Measurements from ENCODE around the gene SLC6A18. TPM values are rescaled to one million over a fixed set of nuclear protein-coding genes. Genes with fewer than 3 reads are reported as not detected.

SLC6A18 gene
- total and polyA plus RNA-seq, 10 of the 15 experiments (the other 5 are each of a cell fraction or from before 2014, with no cell fraction given), result not detected

DNA sequence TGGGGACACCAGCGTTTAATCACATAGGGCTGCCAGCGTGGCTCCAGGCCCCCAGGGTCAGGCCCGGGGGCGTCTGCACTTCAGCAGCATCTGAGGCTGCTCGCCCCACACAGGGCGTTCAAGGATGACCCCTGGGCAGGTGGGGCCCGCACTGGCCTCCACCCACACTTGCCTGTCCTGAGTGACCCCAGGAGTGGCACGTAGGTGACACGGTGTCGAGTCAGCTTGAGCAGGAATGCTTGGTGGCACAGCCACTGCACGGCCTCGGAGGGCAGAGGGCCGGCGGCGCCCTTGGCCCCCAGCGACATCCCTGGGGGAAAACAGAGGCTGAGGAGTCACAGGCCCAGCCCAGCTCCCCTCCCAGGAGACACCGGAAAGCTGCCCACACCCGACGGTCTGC, 29.0 kb downstream of the SLC6A18 start (continued):
- TF ChIP-seq NRF1 (conservative IDR thresholded peaks at IDR 0.05; ENCODE audit: low read depth, low read length), result no peak
- no peak for TF ChIP-seq JUND (IDR thresholded peaks at IDR 0.05; ENCODE audit: low read depth, low read length)

DNA sequence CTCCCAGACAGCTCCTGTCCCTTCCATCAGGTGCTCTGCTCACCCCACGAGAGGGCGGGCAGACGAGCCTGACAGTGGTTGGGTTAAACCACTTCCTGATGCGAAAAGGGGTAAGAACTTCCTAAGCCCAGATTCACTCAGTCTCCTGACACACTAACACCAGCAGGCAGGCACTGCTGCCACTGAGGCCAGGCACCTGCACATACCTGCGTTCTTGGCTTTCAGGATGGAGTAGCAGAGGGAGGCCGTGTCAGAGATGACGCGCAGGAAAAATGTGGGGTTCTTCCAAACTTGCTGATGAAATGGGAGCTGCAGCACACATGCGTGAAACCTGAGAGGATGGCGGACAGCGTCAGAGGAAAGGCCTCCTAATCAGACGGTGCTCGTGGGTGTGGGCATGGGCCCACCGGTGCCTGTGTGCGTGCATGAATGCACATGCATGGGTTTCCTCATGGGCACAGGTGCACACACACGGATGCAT, 29.9 kb downstream of the SLC6A18 start:
- POLR2A ChIA-PET, result no interaction called here
- no peak overlapping the region for H3K4me3 ChIP-seq
- 44% methylated on average over 16 of the region's 16 CpGs for WGBS (ENCODE audit: insufficient coverage, insufficient replicate concordance, low lambda C conversion rate, missing lambda C conversion rate)

DNA sequence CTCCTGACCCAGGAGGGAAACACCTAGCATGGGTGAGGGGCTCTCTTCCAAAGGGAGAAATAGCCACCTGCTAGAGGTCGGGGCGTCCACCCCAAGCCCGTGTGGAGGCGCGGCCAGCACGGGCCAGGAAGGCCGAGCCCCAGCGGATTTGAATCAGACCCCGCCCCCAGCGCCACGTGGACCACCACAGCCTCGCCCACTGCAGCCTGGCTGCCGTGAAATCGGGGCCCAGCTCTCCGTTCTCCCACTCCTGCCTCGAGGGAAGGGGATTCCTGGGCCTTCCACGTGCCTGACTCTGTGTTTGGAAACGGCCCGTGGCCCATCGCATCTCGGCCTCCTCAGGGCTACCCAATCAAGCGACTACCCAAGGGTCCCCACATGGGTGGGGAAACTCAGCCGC, 31.6 kb downstream of the SLC6A18 start:
- H3K9me3 ChIP-seq (replicated peaks; ENCODE audit: control insufficient read depth, insufficient read depth, low read length), result no peaks in the 10 kb centered on the region
- peaks cover 0 to 3% of the 10 kb centered on the region in 2 experiments; a peak in 2 of 4 replicates for H3K36me3 ChIP-seq (ENCODE audit: control insufficient read depth in 2 of 2, insufficient read depth in 2 of 2, low read length in 1 of 2)
- ChIA-PET POLR2A (no interaction called here), SMC1A (ENCODE audit: uncharacterized antibody, unreplicated experiment) (no interaction called here), RAD21 (ENCODE audit: unreplicated experiment) (no interaction called here), CTCF (no interaction called here)
- no TSS peak for BruUV-seq (replicated peaks)
- no peak overlapping the region for H3K27ac ChIP-seq (ENCODE audit: control insufficient read depth, insufficient read depth)
- DNase-seq (ENCODE audit: low read depth, low spot score) (no peak), ATAC-seq (no peak), FAIRE-seq (no peak)
- no peaks in the 10 kb centered on the region for H4K20me1 ChIP-seq (ENCODE audit: control insufficient read depth, insufficient read depth)
- H3K4me1 ChIP-seq (ENCODE audit: control insufficient read depth, insufficient read depth, low read length), result no peaks in the 10 kb centered on the region
- H3K79me2 ChIP-seq (ENCODE audit: control insufficient read depth, insufficient read depth, low read length), result no peaks in the 10 kb centered on the region
- in situ Hi-C loops (cut with MboI) (no loop called here), intact Hi-C loops (cut with micrococcal nuclease; ENCODE audit: unreplicated experiment) (loop anchor here (5.0 kb wide), 1 partner anchor 56 kb away; no protein-coding TSS in a partner anchor)
- no peak overlapping the region for H3K9ac ChIP-seq (ENCODE audit: control insufficient read depth, insufficient read depth, low read length)
- H2AFZ ChIP-seq (ENCODE audit: control insufficient read depth, low read depth, low read length), result no peak overlapping the region
- whole genome bisulfite sequencing (ENCODE audit: insufficient coverage, insufficient replicate concordance, low lambda C conversion rate, missing lambda C conversion rate), result 40% methylated on average over 23 of the region's 23 CpGs
- no peak overlapping the region for H3K4me2 ChIP-seq (ENCODE audit: control insufficient read depth, insufficient read depth)
- no peak overlapping the region for H3K4me3 ChIP-seq
- H3K27me3 ChIP-seq (replicated peaks in 1 of 2; ENCODE audit: control insufficient read depth in 2 of 2, insufficient read depth in 2 of 2, low read length in 1 of 2), result no peaks in the 10 kb centered on the region
- TF ChIP-seq, protein P1, sequence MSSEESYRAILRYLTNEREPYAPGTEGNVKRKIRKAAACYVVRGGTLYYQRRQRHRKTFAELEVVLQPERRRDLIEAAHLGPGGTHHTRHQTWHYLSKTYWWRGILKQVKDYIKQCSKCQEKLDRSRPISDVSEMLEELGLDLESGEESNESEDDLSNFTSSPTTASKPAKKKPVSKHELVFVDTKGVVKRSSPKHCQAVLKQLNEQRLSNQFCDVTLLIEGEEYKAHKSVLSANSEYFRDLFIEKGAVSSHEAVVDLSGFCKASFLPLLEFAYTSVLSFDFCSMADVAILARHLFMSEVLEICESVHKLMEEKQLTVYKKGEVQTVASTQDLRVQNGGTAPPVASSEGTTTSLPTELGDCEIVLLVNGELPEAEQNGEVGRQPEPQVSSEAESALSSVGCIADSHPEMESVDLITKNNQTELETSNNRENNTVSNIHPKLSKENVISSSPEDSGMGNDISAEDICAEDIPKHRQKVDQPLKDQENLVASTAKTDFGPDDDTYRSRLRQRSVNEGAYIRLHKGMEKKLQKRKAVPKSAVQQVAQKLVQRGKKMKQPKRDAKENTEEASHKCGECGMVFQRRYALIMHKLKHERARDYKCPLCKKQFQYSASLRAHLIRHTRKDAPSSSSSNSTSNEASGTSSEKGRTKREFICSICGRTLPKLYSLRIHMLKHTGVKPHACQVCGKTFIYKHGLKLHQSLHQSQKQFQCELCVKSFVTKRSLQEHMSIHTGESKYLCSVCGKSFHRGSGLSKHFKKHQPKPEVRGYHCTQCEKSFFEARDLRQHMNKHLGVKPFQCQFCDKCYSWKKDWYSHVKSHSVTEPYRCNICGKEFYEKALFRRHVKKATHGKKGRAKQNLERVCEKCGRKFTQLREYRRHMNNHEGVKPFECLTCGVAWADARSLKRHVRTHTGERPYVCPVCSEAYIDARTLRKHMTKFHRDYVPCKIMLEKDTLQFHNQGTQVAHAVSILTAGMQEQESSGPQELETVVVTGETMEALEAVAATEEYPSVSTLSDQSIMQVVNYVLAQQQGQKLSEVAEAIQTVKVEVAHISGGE (CRISPR knock-in tag; IDR thresholded peaks at IDR 0.05), result no peak
- TF ChIP-seq NR2F1 (conservative IDR thresholded peaks at IDR 0.05), result no peak
- TF ChIP-seq, protein P2, sequence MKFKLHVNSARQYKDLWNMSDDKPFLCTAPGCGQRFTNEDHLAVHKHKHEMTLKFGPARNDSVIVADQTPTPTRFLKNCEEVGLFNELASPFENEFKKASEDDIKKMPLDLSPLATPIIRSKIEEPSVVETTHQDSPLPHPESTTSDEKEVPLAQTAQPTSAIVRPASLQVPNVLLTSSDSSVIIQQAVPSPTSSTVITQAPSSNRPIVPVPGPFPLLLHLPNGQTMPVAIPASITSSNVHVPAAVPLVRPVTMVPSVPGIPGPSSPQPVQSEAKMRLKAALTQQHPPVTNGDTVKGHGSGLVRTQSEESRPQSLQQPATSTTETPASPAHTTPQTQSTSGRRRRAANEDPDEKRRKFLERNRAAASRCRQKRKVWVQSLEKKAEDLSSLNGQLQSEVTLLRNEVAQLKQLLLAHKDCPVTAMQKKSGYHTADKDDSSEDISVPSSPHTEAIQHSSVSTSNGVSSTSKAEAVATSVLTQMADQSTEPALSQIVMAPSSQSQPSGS (IDR thresholded peaks at IDR 0.05; ENCODE audit: low read length), result no peak
- TF ChIP-seq SUZ12 (IDR thresholded peaks at IDR 0.05; ENCODE audit: unreplicated experiment), result no peak
- TF ChIP-seq HDAC2 (IDR thresholded peaks at IDR 0.05), result no peak
- no peak for TF ChIP-seq HDAC6 (IDR thresholded peaks at IDR 0.05; ENCODE audit: unreplicated experiment)
- TF ChIP-seq NFYA (IDR thresholded peaks at IDR 0.05; ENCODE audit: borderline replicate concordance, low read depth, low read length), result no peak

More for the DNA sequence above, 29.9 kb downstream of the SLC6A18 start:
- Histone ChIP-seq H3K36me3 (ENCODE audit: control insufficient read depth in 2 of 2, insufficient read depth in 2 of 2, low read length in 1 of 2) (peaks cover 0 to 2% of the 10 kb centered on the region in 2 experiments; a peak in 2 of 4 replicates), H3K9ac (ENCODE audit: control insufficient read depth, insufficient read depth, low read length) (no peak overlapping the region), H3K4me1 (ENCODE audit: control insufficient read depth, insufficient read depth, low read length) (no peaks in the 10 kb centered on the region), H3K27ac (ENCODE audit: control insufficient read depth, insufficient read depth) (no peak overlapping the region), H3K4me2 (ENCODE audit: control insufficient read depth, insufficient read depth) (no peak overlapping the region), H3K79me2 (ENCODE audit: control insufficient read depth, insufficient read depth, low read length) (no peaks in the 10 kb centered on the region), H3K9me3 (replicated peaks; ENCODE audit: control insufficient read depth, insufficient read depth, low read length) (no peaks in the 10 kb centered on the region), H2AFZ (ENCODE audit: control insufficient read depth, low read depth, low read length) (no peak overlapping the region), H3K27me3 (replicated peaks in 1 of 2; ENCODE audit: control insufficient read depth in 2 of 2, insufficient read depth in 2 of 2, low read length in 1 of 2) (no peaks in the 10 kb centered on the region), H4K20me1 (ENCODE audit: control insufficient read depth, insufficient read depth) (no peaks in the 10 kb centered on the region)
- TF ChIP-seq ZNF24 (IDR thresholded peaks at IDR 0.05) (no peak), RBBP5 (conservative IDR thresholded peaks at IDR 0.05) (no peak), TAF1 (IDR thresholded peaks at IDR 0.05; ENCODE audit: borderline replicate concordance, low read depth, low read length) (no peak), FOS (IDR thresholded peaks at IDR 0.05; ENCODE audit: borderline replicate concordance, extremely low read depth, insufficient read length) (no peak)
- FAIRE-seq, result no peak
- SMC1A ChIA-PET (ENCODE audit: uncharacterized antibody, unreplicated experiment), result no interaction called here
- no TSS peak for BruUV-seq (replicated peaks)
- DNase-seq (ENCODE audit: low read depth, low spot score), result no peak
- intact Hi-C loops (cut with micrococcal nuclease; ENCODE audit: unreplicated experiment) (loop anchor here (5.0 kb wide), 1 partner anchor 57 kb away; no protein-coding TSS in a partner anchor), in situ Hi-C loops (cut with MboI) (no loop called here)
- RAD21 ChIA-PET (ENCODE audit: unreplicated experiment), result interaction anchor here (0.9 kb wide), 1 partner anchor 82 kb away, joined by 6 read pairs; no protein-coding TSS in a partner anchor
- CTCF ChIA-PET, result no interaction called here
- ATAC-seq, result peak; percentile 64
